ENCODE measurements around the gene FAM169A. TPM values are rescaled to one million over a fixed set of nuclear protein-coding genes. Genes with fewer than 3 reads are reported as not detected.
"Not testable (repeated sequence)": the region's sequence is repeated elsewhere in the genome, so short reads cannot be mapped to it uniquely, and the experiment has no call there.

FAM169A gene
- 16.3 and 18.8 TPM in 2 replicates for total RNA-seq

DNA sequence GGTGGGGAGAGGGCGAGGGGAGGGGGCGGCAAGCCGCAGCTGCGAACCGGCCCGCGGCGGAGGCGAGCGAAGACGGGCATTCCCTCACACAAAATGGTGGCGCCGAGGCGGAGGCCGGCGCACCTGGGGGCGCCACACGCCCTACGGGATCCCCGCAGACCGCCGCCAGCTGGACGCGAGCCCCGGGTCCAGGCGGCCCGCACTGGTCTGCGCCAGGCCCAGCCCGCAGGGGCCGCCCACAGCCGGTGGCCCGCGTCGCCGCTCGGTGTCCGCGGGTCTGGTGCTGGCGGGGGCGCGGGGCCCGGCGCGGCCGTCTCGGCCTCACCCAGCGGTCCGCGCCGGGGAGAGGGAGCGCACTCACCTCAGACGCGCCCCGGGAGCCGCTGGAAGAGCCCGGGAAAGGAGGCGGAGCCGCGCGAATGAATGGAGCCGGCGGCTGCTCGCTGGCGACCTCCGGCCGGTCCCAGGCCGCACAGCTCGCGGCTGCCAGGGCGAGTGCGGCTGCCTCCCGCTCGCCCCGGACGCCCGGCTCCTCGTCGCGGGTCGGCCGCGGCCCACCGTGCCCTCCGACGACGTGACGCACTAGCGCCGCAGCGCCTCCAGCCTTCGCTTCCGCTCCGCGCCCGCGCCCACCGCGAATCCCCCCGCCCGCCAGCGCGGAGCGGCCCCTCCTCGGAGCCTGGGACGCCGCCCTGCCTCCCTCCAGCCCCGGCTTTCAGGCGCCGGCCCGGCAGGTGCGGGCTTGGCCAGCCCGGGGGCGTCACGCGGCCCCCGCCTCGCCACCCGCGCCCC lies at the start of gene FAM169A:
Gene FAM169A, minus strand, starts transcription at position 584 of the 792 bp plus-strand sequence. CDS start 24,711 bp downstream, outside the sequence.
- Histone ChIP-seq H3K36me3 (ENCODE audit: control insufficient read depth, insufficient read depth, low read length) (no peaks in the 10 kb centered on the region), H3K27me3 (ENCODE audit: control insufficient read depth, insufficient read depth, low read length) (peaks cover 2% of the 10 kb centered on the region), H3K4me3 (ENCODE audit: low read depth, low read length) (peak within 1 kb of the TSS; percentile 63)
- no peak for DNase-seq (ENCODE audit: low read depth)
- no peak for TF ChIP-seq CTCF (IDR thresholded peaks at IDR 0.05; ENCODE audit: insufficient read depth, low read length, poor library complexity, severe bottlenecking)

- DNase-seq (ENCODE audit: low read depth): no peak
- H3K27me3 ChIP-seq (ENCODE audit: control insufficient read depth, insufficient read depth, low read length): no peaks in the 10 kb centered on the region
- no peak overlapping the region for H3K4me3 ChIP-seq (ENCODE audit: low read depth, low read length)
- H3K36me3 ChIP-seq (ENCODE audit: control insufficient read depth, insufficient read depth, low read length): no peaks in the 10 kb centered on the region
- no peak for TF ChIP-seq CTCF (IDR thresholded peaks at IDR 0.05; ENCODE audit: insufficient read depth, low read length, poor library complexity, severe bottlenecking)
These were observed 49.3 kb upstream of the FAM169A start for GRCh38 chr5:74915488-74915887.

- not testable (repeated sequence) for DNase-seq (ENCODE audit: low read depth); H3K36me3 ChIP-seq (ENCODE audit: control insufficient read depth, insufficient read depth, low read length); H3K4me3 ChIP-seq (ENCODE audit: low read depth, low read length); H3K27me3 ChIP-seq (ENCODE audit: control insufficient read depth, insufficient read depth, low read length)
These were observed 45.2 kb upstream of the FAM169A start for GRCh38 chr5:74911421-74911820.

DNA sequence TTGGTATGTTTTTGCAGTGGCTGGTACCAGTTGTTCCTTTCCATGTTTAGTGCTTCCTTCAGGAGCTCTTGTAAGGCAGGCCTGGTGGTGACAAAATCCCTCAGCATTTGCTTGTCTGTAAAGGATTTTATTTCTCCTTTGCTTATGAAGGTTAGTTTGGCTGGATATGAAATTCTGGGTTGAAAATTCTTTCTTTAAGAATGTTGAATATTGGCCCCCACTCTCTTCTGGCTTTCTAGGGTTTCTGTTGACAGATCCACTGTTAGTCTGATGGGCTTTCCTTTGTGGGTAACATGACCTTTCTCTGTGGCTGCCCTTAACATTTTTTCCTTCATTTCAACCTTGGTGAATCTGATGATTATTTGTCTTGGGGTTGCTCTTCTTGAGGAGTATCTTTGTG lies 43.7 kb upstream of the FAM169A start:
- not testable (repeated sequence) for H3K4me3 ChIP-seq (ENCODE audit: low read depth, low read length); H3K36me3 ChIP-seq (ENCODE audit: control insufficient read depth, insufficient read depth, low read length); H3K27me3 ChIP-seq (ENCODE audit: control insufficient read depth, insufficient read depth, low read length); DNase-seq (ENCODE audit: low read depth)

GRCh38 chr5:74908237-74908636 lies 42.0 kb upstream of the FAM169A start:
- H3K36me3 ChIP-seq (ENCODE audit: control insufficient read depth, insufficient read depth, low read length); H3K27me3 ChIP-seq (ENCODE audit: control insufficient read depth, insufficient read depth, low read length); H3K4me3 ChIP-seq (ENCODE audit: low read depth, low read length); DNase-seq (ENCODE audit: low read depth): not testable (repeated sequence)

DNA sequence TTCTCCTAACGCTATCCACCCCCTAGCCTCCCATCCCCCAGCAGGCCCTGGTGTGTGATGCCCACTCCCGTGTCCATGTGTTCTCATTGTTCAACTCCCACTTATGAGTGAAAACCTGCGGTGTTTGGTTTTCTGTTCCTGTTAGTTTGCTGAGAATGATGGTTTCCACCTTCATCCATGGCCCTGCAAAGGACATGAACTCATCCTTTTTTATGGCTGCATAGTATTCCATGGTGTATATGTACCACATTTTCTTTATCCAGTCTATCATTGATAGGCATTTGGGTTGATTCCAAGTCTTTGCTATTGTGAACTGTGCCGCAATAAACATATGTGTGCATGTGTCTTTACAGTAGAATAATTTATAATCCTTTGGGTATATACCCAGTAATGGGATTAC lies 38.5 kb upstream of the FAM169A start:
- DNase-seq (ENCODE audit: low read depth); H3K4me3 ChIP-seq (ENCODE audit: low read depth, low read length); H3K27me3 ChIP-seq (ENCODE audit: control insufficient read depth, insufficient read depth, low read length); H3K36me3 ChIP-seq (ENCODE audit: control insufficient read depth, insufficient read depth, low read length): not testable (repeated sequence)

DNA sequence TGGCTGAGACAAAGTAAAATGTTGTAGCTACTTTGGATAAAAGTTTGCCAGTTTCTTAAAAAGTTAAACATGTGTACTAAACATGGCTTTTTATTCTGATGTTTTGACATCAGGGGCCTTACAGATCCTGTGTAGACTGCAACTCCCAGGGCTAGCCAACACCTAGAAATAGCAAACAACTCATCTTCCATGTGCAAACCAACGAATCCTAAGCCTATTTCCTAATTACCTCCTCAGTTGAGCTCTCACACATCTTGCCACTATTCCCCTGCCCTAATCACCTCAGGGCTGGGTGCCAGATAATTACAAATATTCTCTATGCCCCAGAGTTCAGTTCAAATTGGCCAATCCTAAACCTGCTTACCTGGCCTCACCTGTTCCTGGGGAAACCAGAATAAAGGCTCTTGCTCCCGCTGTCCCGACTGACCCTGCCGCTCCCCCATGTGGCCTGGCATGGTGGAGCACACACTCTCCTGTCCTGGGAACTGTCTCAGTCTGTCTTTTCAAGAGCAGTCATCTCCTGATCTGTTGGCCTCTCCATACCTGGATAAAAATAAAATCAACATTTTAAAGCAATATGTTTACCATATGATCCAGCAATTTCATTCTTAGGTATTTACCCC lies 37.1 kb upstream of the FAM169A start:
- Histone ChIP-seq H3K36me3 (ENCODE audit: control insufficient read depth, insufficient read depth, low read length) (no peaks in the 10 kb centered on the region), H3K4me3 (ENCODE audit: low read depth, low read length) (no peak overlapping the region), H3K27me3 (ENCODE audit: control insufficient read depth, insufficient read depth, low read length) (no peaks in the 10 kb centered on the region)
- TF ChIP-seq CTCF (IDR thresholded peaks at IDR 0.05; ENCODE audit: insufficient read depth, low read length, poor library complexity, severe bottlenecking): peak; percentile 79
- DNase-seq (ENCODE audit: low read depth): no peak

DNA sequence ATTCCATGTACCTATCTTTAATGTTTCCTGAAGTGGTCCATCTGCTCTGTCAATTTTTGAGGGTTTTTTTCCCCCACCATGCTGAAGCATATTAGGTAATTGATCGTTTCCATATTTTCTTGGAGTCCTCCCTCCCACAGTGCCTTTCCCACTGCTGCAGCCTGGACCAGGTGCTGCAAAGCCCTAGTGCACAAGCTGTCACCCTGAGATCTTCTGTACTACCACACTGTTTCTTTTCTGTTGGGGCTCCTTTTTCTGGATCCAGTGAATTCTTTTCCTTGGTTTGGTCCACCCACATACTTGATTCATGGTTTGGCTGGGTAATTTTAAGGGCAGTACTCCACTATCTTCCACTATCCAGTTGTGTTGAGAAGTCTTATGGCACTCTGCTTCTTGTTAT lies 30.9 kb upstream of the FAM169A start:
- Histone ChIP-seq H3K27me3 (ENCODE audit: control insufficient read depth, insufficient read depth, low read length) (no peaks in the 10 kb centered on the region), H3K36me3 (ENCODE audit: control insufficient read depth, insufficient read depth, low read length) (no peaks in the 10 kb centered on the region), H3K4me3 (ENCODE audit: low read depth, low read length) (no peak overlapping the region)
- no peak for DNase-seq (ENCODE audit: low read depth)
- TF ChIP-seq CTCF (IDR thresholded peaks at IDR 0.05; ENCODE audit: insufficient read depth, low read length, poor library complexity, severe bottlenecking): no peak

All from kidney epithelial cell (primary cell).